GM12873 (cell line): ENCODE results near the gene MAPKAP1.

ENCODE experiments used
- TF ChIP-seq, protein P1 (sequence below): IDR thresholded peaks from 2 replicates; pipeline ENCODE4 v1.5.1; 2012; ENCODE audit warnings: low read depth, mild to moderate bottlenecking, moderate library complexity, low read length, control low read depth; ENCODE audit not compliant: insufficient read depth; ENCODE audit errors: missing control alignments

MAPKAP1 gene

DNA sequence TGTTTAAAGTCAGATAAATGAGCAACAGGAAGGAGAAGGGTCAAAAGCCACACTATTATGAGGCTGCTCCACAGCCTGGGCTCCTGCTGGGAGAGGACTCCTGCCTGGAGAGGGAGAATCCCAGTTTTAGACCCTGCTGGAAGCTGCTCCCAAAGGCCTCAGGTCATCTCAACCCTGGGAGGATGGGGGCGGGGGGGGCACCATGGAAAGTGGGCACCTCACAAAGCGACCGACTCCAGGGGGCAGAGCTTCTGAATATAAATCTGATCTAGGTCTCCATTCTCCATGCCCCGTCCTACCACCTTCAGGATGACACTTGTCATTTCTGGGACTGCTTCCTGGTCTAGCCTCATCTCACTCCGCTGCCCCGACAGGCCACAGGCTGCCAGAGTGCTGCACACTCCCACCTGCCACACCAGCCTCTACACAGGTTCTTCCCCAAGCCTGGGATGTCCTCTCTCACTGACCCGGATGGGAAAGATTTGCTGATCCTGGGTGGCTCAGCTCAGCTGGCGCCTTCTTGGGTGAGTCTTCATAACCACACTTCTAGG lies 262.0 kb downstream of the MAPKAP1 start:
- TF ChIP-seq, protein P1, sequence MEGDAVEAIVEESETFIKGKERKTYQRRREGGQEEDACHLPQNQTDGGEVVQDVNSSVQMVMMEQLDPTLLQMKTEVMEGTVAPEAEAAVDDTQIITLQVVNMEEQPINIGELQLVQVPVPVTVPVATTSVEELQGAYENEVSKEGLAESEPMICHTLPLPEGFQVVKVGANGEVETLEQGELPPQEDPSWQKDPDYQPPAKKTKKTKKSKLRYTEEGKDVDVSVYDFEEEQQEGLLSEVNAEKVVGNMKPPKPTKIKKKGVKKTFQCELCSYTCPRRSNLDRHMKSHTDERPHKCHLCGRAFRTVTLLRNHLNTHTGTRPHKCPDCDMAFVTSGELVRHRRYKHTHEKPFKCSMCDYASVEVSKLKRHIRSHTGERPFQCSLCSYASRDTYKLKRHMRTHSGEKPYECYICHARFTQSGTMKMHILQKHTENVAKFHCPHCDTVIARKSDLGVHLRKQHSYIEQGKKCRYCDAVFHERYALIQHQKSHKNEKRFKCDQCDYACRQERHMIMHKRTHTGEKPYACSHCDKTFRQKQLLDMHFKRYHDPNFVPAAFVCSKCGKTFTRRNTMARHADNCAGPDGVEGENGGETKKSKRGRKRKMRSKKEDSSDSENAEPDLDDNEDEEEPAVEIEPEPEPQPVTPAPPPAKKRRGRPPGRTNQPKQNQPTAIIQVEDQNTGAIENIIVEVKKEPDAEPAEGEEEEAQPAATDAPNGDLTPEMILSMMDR = no peak

DNA sequence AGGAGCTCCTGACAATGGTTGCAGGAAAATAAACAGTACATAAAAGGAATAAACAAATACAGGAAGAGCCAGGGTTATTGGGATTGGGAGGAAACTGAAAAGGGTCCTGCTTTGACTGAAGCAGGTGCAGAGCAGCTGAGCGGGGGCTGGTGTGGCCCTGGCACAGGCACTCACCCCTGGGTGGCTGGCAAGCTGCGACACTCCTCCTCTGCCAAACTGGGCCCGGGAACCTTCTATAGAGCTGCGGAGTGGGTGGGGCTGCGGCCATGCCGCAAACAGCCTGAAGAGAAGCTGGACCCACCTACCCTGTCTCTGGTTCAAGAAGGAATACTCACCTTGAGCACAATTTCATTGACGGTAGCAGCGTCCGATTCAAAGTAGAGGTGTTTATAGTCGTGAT lies 262.8 kb downstream of the MAPKAP1 start:
- TF ChIP-seq, protein P1 = no peak

DNA sequence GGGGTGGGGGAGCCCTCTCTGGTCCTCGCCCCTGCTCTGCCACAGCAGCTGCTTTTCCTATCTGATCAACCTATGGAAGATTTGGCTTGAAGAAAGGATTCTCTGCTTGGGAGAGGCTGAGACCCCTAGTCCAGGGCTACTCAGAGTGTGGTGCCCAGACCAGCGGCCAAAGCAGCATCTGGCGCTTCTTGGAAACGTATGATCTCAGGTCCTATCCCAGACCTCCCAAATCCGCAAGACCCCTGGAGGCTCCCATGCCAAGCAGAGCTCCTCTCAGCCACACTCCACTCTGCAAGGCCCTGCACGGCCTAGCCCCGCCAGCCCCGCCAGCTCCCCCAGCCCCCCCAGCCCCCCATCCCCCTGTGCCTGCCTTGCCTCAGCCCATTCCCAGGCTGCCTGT lies 263.6 kb downstream of the MAPKAP1 start:
- TF ChIP-seq, protein P1 = no peak

DNA sequence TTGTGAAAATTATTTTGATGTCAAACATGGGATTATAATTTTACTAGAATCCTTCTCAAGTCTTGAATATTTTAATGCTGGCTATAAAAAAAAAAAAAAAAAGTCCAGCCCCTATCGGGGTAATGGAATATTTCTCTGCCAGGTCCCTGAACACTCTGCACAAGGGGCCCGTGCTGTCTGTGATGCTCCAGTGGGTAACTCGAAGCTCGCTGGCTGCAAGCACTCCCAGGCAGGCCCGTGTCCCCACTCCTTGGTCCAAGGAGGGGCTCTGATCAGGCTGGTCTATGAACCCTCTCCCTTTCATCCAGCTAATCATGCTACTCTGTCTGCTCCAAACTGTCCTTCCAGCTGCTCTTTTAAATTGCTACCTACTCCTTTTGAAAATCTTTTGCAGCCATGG lies 264.6 kb downstream of the MAPKAP1 start:
- TF ChIP-seq, protein P1 = no peak

DNA sequence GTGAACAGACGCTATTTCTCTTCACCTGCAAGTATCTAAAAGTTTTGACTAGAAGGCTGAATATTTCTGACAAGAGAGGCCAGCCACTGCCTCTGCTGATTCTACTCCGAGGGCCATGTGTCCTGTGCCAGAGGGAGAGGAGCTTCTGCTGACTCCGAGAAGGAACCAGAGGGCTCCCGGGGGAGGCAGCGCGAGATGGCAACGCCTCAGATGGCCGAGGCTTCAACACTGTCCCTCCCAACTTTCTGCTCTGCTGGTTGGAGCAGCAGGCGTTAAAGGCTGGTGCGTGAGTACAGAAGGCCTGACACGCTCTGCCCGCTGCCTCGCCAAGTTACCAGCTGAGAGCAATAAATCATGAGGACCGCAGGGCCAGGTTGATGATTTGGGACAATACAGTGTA lies 266.6 kb downstream of the MAPKAP1 start:
- TF ChIP-seq, protein P1 = no peak

DNA sequence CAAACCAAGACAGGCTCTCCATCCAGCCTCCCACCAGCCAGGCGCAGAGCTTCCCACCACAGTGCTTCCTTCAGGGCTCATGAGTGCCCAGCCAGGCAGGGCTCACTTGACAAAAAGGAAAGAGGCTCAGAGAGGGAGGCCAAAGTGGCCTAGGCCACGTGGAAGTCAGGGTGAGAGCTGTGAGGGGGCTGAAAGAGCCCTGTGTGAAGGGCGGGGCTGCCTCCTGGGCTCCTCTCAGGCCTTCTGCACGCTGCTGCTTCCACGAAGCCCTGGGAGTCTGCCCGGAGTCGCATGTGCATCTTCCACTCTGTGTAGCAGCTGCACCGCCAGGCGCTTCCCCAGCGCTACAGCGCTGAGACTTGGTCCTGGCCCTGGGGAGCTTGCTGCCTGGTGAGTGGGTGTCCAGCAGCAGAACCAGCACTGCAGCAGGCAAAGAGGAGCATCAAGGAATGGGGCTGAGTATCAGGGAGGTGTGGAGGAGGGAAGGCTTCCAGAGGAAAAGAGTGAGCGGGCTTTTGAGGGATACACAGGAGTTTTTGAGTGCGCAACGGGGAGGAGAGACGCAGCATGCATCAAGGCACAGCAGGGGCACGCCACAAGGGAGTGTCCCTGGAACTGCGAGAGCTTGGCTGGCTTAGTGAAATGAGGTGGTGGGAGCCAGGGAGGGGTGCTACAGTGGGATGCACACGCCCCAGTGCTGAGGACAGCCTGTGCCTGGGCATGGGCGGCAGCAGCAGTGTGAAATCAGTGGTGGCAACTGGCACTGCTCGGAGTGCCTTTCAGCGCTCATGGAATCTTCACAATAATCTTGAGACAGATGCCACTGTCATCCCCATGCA lies 267.4 kb downstream of the MAPKAP1 start:
- TF ChIP-seq, protein P1 = no peak

DNA sequence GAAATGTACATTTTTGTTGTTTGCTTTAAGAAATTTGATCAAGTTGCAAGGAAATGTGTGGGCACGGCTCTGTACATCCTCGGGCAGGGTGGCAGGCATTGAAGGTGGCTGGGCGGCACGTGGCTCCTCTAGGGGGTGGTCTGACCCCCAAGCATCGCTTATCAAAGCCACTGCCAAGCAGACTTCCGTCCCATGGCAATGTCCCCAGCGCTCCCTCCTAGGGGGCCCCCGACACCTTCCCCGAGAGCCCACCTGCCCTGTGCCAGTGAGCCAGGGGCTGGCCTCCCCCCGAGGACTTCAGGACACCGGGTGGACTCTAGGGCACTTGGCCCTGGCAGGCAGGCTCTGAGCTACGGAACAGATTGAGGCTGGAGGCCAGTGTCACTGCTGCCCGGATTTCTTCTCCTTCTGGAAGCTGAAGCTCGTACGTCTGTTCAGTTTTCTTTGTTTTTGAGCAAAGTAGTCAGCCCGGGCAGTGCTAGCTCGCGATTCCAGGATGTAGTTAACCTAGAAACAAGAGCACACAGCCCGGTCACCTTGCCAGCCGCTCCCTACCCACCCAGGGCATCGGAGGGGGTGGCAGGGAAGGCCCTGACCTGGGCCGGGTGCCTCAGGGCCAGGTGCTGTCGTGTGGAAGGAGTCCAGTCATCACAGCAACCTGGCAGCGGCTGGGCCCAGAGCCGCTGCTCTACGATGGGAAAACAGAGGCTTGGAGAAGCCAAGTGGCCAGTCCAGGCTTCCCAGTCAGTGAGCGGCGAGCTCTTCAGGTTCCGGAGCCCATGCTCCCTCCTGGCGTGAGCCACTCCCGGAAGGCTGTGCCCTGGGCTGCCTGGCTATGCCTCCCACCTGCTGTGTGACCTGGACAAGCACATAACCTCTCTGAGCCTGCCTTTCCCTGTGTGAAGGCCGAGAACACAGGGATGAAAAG lies 268.2 kb downstream of the MAPKAP1 start:
- TF ChIP-seq, protein P1 = no peak
